Right lobe of liver (tissue), 6 donors: ENCODE data around the gene ODF2. TPM values are rescaled to one million over a fixed set of nuclear protein-coding genes. Genes with fewer than 3 reads are reported as not detected.
"Not testable (repeated sequence)": the region's sequence is repeated elsewhere in the genome, so short reads cannot be mapped to it uniquely, and the experiment has no call there.

Experiments used
- ATAC-seq, 4 donors: fragments of 200-7000 bp; cut with Tn5 transposase; one replicate each; pipeline ENCODE4 v1.9.1; 2020; ENCODE audit warnings: mild to moderate bottlenecking in 4 of 4, moderate library complexity in 4 of 4
- DNase-seq, 3 donors: peaks; one replicate each; pipeline ENCODE4 v3.0.0-alpha.2; 2020
- H3K27ac ChIP-seq, 3 donors: fragments of 200-600 bp; one replicate each; pipeline ENCODE4 v1.8.0; 2022
- H3K27me3 ChIP-seq, 2 donors: fragments of 200-600 bp; one replicate each; pipeline ENCODE4 v1.8.0; 2022
- H3K36me3 ChIP-seq, 4 donors: fragments of 200-600 bp; sonication (generic) in 1 of 4; one replicate each; pipeline versions ENCODE4 v1.5.1 to v1.8.0; 2017 to 2022; ENCODE audit warnings: control low read depth in 1 of 4
- H3K4me1 ChIP-seq, 4 donors: fragments of 200-600 bp; sonication (generic) in 1 of 4; one replicate each; pipeline versions ENCODE4 v1.5.1 to v1.8.0; 2017 to 2022; ENCODE audit warnings: control low read depth in 1 of 4
- H3K4me3 ChIP-seq, 3 donors: fragments of 200-600 bp; one replicate each; pipeline ENCODE4 v1.8.0; 2022
- H3K9me3 ChIP-seq, 4 donors: fragments of 200-600 bp; sonication (generic) in 1 of 4; one replicate each; pipeline versions ENCODE4 v1.5.1 to v1.8.0; 2017 to 2022; ENCODE audit warnings: control low read depth in 1 of 4
- POLR2A ChIP-seq: fragments of 450-650 bp; IDR thresholded peaks from one replicate; pipeline ENCODE4 v1.6.1; 2017; ENCODE audit warnings: antibody characterized with exemption, mild to moderate bottlenecking
- WGBS: methylation state at CpG from one replicate; pipeline ENCODE4 v1.1.6; 2018; ENCODE audit warnings: low coverage, low lambda C conversion rate; ENCODE audit not compliant: insufficient coverage; ENCODE audit errors: missing lambda C conversion rate; 5-methylcytosine and 5-hydroxymethylcytosine counted together
- intact Hi-C, 2 donors: fragments of 100-400 bp; cut with DNase I; formaldehyde crosslinking; loops; one replicate each; pipeline versions ENCODE4 v1.11.2 to v1.14.1; 2022
- total RNA-seq, 6 experiments: library from RNA; depleted of rRNA in 2 of 6; stranded (reverse); fragments of >200 nt in 2 of 6; fragmentation: NEBNext Ultra II Directional in 3 of 6; extraction: Animal tissue kit (Norgen Biotek cat#: 25700) in 3 of 6; gene quantifications; one replicate each; pipeline versions ENCODE4 v1.1.0 to v1.2.4, GENCODE V29; 2016 to 2023
- TF ChIP-seq, protein P1 (sequence below), 4 donors: fragments of 200-600 bp in 3 of 4; fragments of 450-650 bp in 1 of 4; IDR thresholded peaks; one replicate each; pipeline versions ENCODE4 v1.5.1 to v1.8.0; 2016 to 2022; ENCODE audit warnings: antibody characterized with exemption in 4 of 4, mild to moderate bottlenecking in 2 of 4
- donor health status: DM: no; HTN: yes; CAD: no.
- donor health status: DM: no; HTN: no; CAD: no.
- donor health status: DM: no; HTN: no; CAD: no.
- donor health status: DM: no; HTN: yes; CAD: no.
- donor health status: DM: no; HTN: yes; CAD: no.

ODF2 gene
- total RNA-seq, 6 experiments from 2014 or later = 5.5 to 17.1 (median 10.8) TPM

DNA sequence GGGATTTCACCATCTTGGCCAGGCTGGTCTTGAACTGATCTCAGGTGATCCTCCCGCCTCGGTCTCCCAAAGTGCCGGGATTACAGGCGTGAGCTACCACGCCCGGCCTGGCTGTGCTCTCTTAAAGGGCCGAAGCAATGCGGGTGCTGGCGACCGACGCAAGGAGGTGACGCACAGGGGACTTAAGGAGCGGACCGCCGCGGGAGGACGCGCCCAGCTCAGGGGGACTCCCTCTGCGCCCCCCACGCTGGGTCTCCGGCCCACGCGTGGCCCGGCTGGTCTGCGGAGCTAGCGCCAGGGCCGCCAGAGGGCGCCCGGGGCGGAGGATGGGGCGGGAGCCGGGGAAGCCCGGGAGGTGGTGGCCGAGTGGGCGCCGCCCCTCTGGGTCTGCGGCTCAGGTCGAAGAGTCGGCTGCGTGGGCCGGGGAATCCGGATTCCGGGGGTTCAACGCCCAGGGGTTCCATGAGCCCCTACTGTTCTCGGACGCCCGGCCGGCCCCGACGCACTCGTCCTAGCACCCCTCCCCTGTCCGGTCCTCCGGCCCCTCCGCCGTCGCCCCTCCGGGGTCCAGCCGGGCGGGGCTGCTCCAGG lies 35.7 kb upstream of the ODF2 start:
- ATAC-seq (peak; percentile 90 to 94 (median 91)), DNase-seq (peak; percentile 67 to 75 (median 71))
- intact Hi-C loops = no loop called here
- H3K4me1 ChIP-seq = peaks cover 0 to 11% (median 0%) of the 10 kb centered on the region in 4 donors
- no peaks in the 10 kb centered on the region for H3K9me3 ChIP-seq
- no peaks in the 10 kb centered on the region for H3K36me3 ChIP-seq
- 0% methylated on average over 25 of the region's 59 CpGs for WGBS
- no peaks in the 10 kb centered on the region for H3K27me3 ChIP-seq
- H3K27ac ChIP-seq = peak overlapping the region in 1 of 3 donors; percentile 40
- no peak for TF ChIP-seq POLR2A
- TF ChIP-seq, protein P1, sequence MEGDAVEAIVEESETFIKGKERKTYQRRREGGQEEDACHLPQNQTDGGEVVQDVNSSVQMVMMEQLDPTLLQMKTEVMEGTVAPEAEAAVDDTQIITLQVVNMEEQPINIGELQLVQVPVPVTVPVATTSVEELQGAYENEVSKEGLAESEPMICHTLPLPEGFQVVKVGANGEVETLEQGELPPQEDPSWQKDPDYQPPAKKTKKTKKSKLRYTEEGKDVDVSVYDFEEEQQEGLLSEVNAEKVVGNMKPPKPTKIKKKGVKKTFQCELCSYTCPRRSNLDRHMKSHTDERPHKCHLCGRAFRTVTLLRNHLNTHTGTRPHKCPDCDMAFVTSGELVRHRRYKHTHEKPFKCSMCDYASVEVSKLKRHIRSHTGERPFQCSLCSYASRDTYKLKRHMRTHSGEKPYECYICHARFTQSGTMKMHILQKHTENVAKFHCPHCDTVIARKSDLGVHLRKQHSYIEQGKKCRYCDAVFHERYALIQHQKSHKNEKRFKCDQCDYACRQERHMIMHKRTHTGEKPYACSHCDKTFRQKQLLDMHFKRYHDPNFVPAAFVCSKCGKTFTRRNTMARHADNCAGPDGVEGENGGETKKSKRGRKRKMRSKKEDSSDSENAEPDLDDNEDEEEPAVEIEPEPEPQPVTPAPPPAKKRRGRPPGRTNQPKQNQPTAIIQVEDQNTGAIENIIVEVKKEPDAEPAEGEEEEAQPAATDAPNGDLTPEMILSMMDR (IDR thresholded peaks at IDR 0.05) = peak; percentile 60 to 88 (median 84)
- peak overlapping the region; percentile 77 to 91 (median 77) for H3K4me3 ChIP-seq

DNA sequence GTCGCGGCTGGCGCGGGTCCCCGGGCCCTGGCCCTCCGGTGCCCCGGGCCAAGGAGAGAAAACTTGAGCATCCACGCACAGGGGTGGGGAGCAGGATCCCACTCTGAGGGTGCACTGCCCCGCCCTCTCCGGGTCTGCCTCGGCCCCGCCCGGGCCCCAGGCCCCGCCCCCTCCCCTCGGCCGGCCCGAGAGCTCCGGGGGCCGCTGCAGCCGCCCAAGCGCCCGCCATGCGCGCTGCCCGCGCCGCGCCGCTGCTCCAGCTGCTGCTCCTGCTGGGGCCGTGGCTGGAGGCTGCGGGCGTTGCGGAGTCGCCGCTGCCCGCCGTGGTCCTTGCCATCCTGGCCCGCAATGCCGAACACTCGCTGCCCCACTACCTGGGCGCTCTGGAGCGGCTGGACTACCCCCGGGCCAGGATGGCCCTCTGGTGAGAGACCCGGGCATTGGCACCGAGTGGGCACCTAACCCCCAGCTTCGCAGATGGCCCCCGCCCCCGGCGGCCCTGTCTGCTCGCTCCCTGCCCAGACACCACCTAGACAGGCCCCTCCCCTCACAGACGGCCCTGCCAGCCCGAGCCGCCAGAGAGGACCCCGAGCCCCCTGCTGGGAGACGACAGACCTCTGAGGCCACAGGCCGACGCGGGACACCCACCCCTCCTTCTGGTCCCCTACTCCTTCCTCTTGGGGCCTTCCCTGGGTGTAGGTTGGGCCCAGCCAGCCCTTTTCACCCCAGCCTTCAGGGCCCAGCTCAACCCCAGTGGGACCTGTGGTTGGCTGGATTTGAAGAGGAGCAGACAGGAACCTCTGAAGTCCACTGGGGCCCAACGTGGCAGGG lies 34.9 kb upstream of the ODF2 start, which contains the start of gene CERCAM:
TSS of gene CERCAM (plus strand) at position 207 of the 831 bp plus-strand sequence. CDS start at position 228, 21 bp downstream.
- TF ChIP-seq, protein P1 (IDR thresholded peaks at IDR 0.05) = no peak
- no peak for TF ChIP-seq POLR2A
- Histone ChIP-seq H3K4me1 (peaks cover 0 to 11% (median 0%) of the 10 kb centered on the region in 4 donors), H3K36me3 (no peaks in the 10 kb centered on the region), H3K27me3 (no peaks in the 10 kb centered on the region), H3K9me3 (no peaks in the 10 kb centered on the region), H3K27ac (peak within 1 kb of the TSS in 1 of 3 donors; percentile 40), H3K4me3 (peak within 1 kb of the TSS; percentile 77 to 91 (median 77))
- intact Hi-C loops = no loop called here
- WGBS = 0% methylated on average over 22 of the region's 59 CpGs
- DNase-seq (peak in 1 of 3 donors; percentile 59), ATAC-seq (peak; percentile 78 to 84 (median 82))

DNA sequence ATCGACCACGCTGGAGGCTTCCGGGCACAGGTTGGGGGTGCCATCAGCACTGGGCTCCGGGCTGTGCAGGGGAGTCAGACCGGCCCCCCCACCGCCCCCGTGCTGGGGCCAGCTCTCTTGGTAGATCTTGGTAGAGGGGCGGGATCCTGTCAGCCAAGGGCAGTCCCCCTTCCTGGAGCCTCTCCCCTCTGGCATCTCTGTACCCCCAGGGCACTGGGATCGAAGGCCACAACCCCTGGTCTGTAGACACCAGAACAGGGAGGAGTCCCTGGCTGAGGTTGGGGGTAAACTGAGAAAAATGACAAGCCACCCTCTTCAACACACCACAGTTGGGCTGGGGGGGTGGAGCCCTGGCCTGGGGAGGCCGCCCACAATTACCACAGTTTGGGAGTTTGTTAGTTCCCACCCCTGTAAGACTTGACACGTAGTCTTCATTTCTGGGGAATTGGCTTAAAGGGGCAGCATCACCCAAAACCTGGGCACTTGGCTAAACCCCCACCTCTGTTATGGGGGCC lies 34.3 kb upstream of the ODF2 start:
- Histone ChIP-seq H3K4me3 (peak overlapping the region in 1 of 3 donors; percentile 91), H3K4me1 (peaks cover 0 to 11% (median 0%) of the 10 kb centered on the region in 4 donors), H3K9me3 (no peaks in the 10 kb centered on the region), H3K27me3 (no peaks in the 10 kb centered on the region), H3K27ac (no peak overlapping the region), H3K36me3 (no peaks in the 10 kb centered on the region)
- ATAC-seq (no peak), DNase-seq (no peak)
- WGBS = 64% methylated on average over 4 of the region's 11 CpGs
- no peak for TF ChIP-seq POLR2A
- TF ChIP-seq, protein P1 (IDR thresholded peaks at IDR 0.05) = no peak
- intact Hi-C loops = no loop called here

DNA sequence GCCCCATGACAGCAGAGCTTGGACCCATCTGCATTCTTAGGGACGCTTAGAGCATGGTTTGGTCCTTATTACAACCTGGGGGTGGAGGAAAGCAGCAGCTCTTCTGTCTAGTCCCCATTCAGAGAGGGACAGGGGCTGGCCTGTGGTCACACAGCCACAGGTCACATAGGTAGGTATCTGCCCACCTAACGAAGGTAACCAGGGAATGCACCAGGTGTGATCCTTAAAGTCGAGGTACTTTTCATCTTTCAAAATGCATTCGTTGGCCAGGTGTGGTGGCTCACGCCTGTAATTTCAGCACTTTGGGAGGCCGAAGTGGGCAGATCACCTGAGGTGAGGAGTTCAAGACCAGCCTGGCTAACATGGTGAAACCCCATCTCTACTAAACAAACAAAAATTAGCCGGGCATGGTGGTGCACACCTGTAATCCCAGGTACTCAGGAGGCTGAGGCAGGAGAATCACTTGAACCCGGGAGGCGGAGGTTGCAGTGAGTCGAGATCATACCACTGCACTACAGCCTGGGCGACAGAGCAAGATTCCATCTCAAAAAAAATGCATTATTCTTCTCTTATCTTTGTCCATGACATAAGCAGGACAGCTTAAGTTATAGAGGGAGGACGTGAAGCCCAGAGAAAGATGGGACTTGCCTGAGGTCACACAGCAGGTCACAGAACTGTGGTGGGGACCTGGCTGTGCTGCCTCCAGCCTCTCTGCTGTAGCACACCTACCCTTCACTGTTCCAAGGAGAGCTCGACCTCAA lies 33.6 kb upstream of the ODF2 start:
- H3K4me1 ChIP-seq = peaks cover 0 to 11% (median 0%) of the 10 kb centered on the region in 4 donors
- intact Hi-C loops, H3K36me3 ChIP-seq, ATAC-seq, H3K4me3 ChIP-seq, H3K9me3 ChIP-seq, H3K27me3 ChIP-seq, H3K27ac ChIP-seq, DNase-seq: not testable (repeated sequence)
- WGBS = 80% methylated on average over 8 of the region's 13 CpGs
